HG03442 (cell line): ENCODE results near the gene PRKCA.

Source experiments
- ATAC-seq: cut with Tn5 transposase; IDR thresholded peaks from one replicate; pipeline ENCODE4 v1.9.1; 2021; ENCODE audit warnings: mild to moderate bottlenecking, moderate library complexity; ENCODE audit not compliant: unreplicated experiment

PRKCA gene

DNA sequence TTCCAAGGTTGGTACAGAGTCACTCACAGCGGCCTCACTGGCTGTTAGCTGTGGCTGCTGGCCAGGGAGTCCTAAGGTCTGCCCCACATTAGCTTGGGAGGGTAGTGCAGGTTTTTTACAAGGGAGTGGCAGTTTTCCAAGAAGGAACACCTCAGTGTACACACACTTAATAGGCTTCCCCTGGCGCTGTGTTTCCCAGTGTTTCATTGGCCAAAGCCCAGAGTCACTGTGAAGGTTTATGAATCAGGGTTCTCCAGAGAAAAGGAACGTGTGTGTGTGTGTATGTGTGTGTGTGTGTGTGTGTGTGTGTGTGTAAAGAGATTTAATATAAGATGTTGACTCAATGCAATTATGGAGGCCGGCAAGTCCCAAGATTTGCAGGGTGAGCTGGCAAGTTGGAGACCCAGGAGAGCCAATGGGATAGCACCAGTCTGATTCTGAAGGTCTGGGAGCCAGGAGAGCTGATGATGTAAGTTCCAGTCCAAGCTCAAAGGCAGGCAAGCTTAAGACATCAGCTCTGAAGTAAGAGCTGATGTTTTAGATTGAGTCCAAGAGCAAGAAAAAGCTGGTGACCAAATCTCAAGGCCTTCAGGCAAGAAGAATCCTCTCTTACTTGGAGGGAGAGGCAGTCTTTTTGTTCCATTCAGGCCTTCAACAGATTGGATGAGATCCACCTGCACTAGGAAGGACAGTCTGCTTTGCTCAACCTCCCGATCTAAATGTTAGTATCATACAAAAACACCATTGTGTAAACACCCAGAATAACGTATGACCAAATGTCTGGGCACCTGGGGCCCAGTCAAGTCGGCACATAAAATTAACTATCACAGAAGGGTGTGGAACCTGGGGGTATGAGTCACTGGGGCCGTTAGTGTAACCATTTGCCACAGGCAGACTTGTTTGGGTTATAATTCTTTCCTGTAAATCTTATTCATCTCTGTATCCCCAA is 206.8 kb downstream of the PRKCA start:
- ATAC-seq, result no peak

DNA sequence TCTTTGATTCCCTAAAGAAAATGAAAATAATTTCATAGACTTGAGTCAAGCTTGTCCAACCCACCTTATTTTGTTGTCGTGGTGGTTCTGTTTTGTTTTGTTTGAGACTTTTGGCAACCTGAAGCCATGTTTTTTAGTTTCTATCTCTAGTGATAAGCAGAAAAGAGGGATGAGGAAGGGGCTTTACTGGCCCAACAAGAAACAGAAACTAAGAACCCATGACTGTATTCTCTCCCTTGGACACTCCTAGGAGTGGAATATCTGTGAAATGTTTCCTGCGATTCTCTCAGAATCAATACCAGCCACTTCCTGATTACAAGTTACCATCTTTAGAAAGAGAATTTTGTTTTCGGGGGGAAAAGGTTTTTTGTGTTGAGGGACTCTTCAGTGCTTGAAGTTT is 207.5 kb downstream of the PRKCA start:
- ATAC-seq, result no peak

GRCh38 chr17:66511135-66511534 is 208.7 kb downstream of the PRKCA start:
- ATAC-seq, result no peak

DNA sequence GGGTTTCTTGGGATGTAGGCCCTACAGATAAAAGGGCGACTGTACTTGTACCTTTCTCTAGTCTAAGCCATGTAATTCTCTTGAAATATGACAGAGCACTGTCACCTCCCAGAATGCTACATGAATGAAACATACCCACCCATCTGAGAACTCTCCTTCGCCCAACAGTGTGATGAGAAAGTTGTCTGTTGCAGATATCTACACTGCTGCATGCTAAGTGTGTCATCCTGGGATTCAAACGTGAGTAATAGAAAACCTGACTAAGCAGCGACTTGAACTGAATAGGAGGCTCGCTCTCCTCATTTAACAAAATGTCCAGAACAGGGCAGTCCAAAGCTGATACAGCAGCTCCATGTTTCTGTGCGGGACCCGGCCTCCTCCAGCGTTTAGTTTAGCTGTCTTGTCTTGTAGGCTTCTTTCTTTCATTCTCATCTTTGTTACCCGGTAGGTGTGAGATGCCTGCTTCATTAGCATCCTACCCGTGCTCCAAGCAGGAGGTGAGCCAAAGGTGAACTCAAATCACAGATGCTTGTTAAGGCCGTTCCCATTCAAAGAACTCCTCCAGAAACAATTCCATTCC is 211.9 kb downstream of the PRKCA start:
- ATAC-seq, result no peak

- no peak for ATAC-seq
These were observed 213.6 kb downstream of the PRKCA start for GRCh38 chr17:66515974-66516373.

GRCh38 chr17:66517336-66518009 is 215.1 kb downstream of the PRKCA start:
- no peak for ATAC-seq

- ATAC-seq, result no peak
These were observed 215.7 kb downstream of the PRKCA start for GRCh38 chr17:66518108-66518507.

- ATAC-seq, result no peak
These were observed 216.3 kb downstream of the PRKCA start for GRCh38 chr17:66518677-66519076.

- ATAC-seq, result no peak
These were observed 216.7 kb downstream of the PRKCA start for GRCh38 chr17:66519154-66519553.

- ATAC-seq, result no peak
These were observed 218.6 kb downstream of the PRKCA start for GRCh38 chr17:66520999-66521398.

GRCh38 chr17:66522591-66523272 is 220.3 kb downstream of the PRKCA start:
- ATAC-seq, result no peak

GRCh38 chr17:66523378-66524200 is 221.2 kb downstream of the PRKCA start:
- no peak for ATAC-seq

- no peak for ATAC-seq
These were observed 222.5 kb downstream of the PRKCA start for GRCh38 chr17:66524877-66525276.

DNA sequence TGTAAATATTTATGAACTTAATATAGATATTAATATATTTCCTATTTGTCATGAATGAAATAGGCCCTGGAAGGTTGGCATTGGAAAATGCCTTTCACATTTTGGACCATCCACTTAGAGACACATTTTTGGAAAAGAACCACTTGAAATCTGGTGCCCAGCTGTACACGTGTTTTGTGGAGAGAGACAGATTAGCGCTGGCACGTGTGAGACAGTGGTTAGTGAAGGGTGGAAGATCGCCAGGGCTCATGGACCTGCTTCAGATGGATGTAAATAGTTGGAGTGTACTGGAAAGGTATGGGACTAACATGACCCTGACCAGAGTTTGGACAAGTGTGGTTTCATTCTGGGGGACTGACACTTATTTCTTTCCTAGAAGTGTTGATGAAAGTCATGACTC is 222.9 kb downstream of the PRKCA start:
- no peak for ATAC-seq

DNA sequence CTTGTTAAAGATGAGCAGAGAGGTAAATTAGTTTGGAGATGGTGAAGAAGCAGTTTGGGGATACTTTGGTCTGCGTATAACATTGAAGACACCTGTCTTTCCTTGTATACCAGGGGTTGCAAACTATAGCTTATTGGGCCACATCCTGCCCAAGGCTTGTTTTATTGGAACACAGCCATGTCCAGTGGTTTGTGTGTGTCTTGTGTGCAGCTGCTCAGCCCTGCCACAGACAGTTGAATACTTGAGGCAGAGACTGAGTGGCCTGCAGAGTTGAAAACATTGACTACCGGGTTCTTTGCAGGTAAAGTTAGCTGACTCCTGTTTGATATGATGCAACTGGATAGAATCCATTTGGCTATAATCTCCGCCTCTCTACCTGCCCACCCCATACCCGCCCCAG is 224.4 kb downstream of the PRKCA start:
- no peak for ATAC-seq

- no peak for ATAC-seq
These were observed 224.9 kb downstream of the PRKCA start for GRCh38 chr17:66527335-66527734.

DNA sequence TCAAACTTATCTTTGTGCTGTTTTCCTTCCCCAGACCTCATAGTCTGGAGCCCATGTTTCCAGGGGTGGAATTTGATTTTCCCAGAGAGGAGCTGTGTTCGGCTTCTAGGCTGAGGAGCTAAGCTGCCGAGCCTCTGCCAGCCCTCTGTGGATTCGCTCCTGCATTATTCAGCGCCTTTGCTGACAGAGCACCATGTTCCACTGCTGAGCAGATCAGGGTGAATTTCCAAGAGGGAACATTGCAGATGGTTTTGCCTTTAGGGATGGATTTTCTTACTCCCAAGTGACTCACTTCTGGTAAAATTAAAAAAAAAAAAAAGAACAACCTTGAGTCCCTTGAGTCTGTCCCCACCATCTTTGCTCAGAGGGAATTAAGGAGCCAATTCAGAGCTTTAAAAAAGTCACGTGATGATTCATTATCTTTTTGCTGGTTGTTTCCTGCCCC is 229.5 kb downstream of the PRKCA start:
- ATAC-seq, result no peak

DNA sequence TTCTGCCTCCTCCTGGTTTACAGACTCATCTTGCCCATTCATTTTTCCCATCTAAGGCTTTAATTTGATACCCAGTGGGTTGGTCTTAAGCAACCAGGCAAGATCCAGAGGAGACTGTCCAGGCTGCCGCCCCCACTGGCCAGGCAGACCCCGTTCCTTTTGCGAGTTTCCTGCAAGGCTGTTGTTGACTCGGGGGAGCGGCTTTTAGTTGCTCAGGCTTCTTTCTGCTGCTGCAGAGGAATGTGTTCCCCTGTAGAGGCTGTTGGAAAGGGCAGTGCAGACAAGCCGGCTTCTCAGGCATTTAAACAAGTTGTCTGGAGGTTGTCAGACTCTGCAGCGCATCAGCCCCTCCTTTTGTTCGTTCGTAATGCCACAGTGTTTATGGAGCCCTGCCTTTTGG is 231.2 kb downstream of the PRKCA start:
- ATAC-seq, result no peak

- no peak for ATAC-seq
These were observed 231.6 kb downstream of the PRKCA start for GRCh38 chr17:66533986-66534385.

GRCh38 chr17:66535611-66536010 is 233.2 kb downstream of the PRKCA start:
- ATAC-seq, result no peak
